Measurements from ENCODE around the gene LYSET. TPM values are rescaled to one million over a fixed set of nuclear protein-coding genes. Genes with fewer than 3 reads are reported as not detected.

Gene LYSET
- polyA plus RNA-seq, 2 of the 4 experiments (the other 2 are of a cell fraction) = 29.9 to 37.0 TPM

DNA sequence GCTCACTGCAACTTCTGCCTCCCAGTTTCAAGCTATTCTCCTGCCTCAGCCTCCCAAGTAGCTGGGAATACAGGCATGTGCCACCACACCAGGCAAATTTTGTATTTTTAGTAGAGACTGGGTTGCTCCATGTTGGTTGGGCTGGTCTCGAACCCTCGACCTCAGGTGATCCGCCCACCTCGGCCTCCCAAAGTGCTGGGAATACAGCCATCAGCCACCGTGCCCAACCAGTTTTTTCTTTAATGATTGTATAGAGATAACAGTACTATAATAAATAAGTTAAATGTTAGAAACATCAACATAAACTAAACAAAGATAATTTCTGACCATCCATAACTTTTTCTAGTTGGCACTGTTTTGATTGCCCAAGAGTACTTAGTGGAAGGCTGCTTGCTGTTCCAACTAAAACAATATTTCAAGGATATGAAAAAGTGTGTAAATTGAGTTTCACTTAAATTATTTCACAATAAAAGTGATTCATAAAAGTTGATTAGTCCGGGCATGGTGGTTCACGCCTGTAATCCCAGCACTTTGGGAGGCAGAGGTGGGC, 16.1 kb downstream of the LYSET start:
- Histone ChIP-seq H3K9me3 (no peaks in the 10 kb centered on the region), H3K27ac (no peak overlapping the region), H3K4me3 (no peak overlapping the region), H3K4me1 (peaks cover 8% of the 10 kb centered on the region; the same call in 2 of the 3 replicates), H3K4me2 (no peak overlapping the region)
- ChIA-PET CTCF (no interaction called here), POLR2A (no interaction called here)
- DNase-seq (ENCODE audit: low read depth in 1 of 2, low spot score in 1 of 2) = no peak
- TF ChIP-seq NR3C1 (IDR thresholded peaks at IDR 0.05) (no peak), ELK1 (IDR thresholded peaks at IDR 0.05; ENCODE audit: low read depth, low read length) (no peak), FOSL2 (IDR thresholded peaks at IDR 0.05) (no peak), FOSL2 (CRISPR knock-in tag; IDR thresholded peaks at IDR 0.05) (no peak), GATA3 (IDR thresholded peaks at IDR 0.05; ENCODE audit: borderline replicate concordance) (no peak), KDM5A (IDR thresholded peaks at IDR 0.05) (no peak), NPAS2 (CRISPR knock-in tag; IDR thresholded peaks at IDR 0.05; ENCODE audit: borderline replicate concordance) (no peak), CHD2 (IDR thresholded peaks at IDR 0.05; ENCODE audit: low read length, partially characterized antibody) (no peak), EHF (CRISPR knock-in tag; IDR thresholded peaks at IDR 0.05) (no peak), RCOR1 (IDR thresholded peaks at IDR 0.05; ENCODE audit: low read depth, low read length) (no peak), RAD21 (conservative IDR thresholded peaks at IDR 0.05 in 1 of 2, IDR thresholded peaks at IDR 0.05 in 1 of 2) (no peak), FOXS1 (CRISPR knock-in tag; IDR thresholded peaks at IDR 0.05) (no peak), ZFP36 (IDR thresholded peaks at IDR 0.05; ENCODE audit: borderline replicate concordance, partially characterized antibody) (no peak), PHF8 (IDR thresholded peaks at IDR 0.05; ENCODE audit: borderline replicate concordance, low read depth) (no peak)
- TF ChIP-seq, protein P1, sequence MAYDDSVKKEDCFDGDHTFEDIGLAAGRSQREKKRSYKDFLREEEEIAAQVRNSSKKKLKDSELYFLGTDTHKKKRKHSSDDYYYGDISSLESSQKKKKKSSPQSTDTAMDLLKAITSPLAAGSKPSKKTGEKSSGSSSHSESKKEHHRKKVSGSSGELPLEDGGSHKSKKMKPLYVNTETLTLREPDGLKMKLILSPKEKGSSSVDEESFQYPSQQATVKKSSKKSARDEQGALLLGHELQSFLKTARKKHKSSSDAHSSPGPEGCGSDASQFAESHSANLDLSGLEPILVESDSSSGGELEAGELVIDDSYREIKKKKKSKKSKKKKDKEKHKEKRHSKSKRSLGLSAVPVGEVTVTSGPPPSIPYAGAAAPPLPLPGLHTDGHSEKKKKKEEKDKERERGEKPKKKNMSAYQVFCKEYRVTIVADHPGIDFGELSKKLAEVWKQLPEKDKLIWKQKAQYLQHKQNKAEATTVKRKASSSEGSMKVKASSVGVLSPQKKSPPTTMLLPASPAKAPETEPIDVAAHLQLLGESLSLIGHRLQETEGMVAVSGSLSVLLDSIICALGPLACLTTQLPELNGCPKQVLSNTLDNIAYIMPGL (CRISPR knock-in tag; IDR thresholded peaks at IDR 0.05; ENCODE audit: borderline replicate concordance) = no peak
- TF ChIP-seq, protein P2, sequence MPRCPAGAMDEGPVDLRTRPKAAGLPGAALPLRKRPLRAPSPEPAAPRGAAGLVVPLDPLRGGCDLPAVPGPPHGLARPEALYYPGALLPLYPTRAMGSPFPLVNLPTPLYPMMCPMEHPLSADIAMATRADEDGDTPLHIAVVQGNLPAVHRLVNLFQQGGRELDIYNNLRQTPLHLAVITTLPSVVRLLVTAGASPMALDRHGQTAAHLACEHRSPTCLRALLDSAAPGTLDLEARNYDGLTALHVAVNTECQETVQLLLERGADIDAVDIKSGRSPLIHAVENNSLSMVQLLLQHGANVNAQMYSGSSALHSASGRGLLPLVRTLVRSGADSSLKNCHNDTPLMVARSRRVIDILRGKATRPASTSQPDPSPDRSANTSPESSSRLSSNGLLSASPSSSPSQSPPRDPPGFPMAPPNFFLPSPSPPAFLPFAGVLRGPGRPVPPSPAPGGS (IDR thresholded peaks at IDR 0.05) = no peak
- no peak for ATAC-seq
- FAIRE-seq = no peak
- 81% methylated on average over 7 of the region's 7 CpGs for WGBS (ENCODE audit: missing lambda C conversion rate)

- FAIRE-seq (no peak), ATAC-seq (peak; percentile 94 to 96), DNase-seq (ENCODE audit: low read depth in 1 of 2, low spot score in 1 of 2) (peak; percentile 90 to 97)
- WGBS (ENCODE audit: missing lambda C conversion rate) = 1% methylated on average over 31 of the region's 65 CpGs
- Histone ChIP-seq H3K9me3 (no peaks in the 10 kb centered on the region), H3K4me2 (peak within 1 kb of the TSS; percentile 93), H3K4me3 (peak within 1 kb of the TSS; percentile 69), H3K4me1 (peaks cover 24% of the 10 kb centered on the region), H3K27ac (peak within 1 kb of the TSS; percentile 84 to 91)
- CTCF ChIA-PET = interaction anchor here (0.5 to 4.0 kb wide), 41 partner anchors 9 to 412 kb away, joined by 3 to 33 read pairs (median 4); partner anchors contain the start of gene ITPK1
- POLR2A ChIA-PET = interaction anchor here (0.6 to 3.6 kb wide), 8 partner anchors 12 to 80 kb away, joined by 3 to 25 read pairs (median 6); partner anchors contain the start of genes LYSET and MOAP1
- TF ChIP-seq, protein P3, sequence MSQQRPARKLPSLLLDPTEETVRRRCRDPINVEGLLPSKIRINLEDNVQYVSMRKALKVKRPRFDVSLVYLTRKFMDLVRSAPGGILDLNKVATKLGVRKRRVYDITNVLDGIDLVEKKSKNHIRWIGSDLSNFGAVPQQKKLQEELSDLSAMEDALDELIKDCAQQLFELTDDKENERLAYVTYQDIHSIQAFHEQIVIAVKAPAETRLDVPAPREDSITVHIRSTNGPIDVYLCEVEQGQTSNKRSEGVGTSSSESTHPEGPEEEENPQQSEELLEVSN (IDR thresholded peaks at IDR 0.05; ENCODE audit: borderline replicate concordance, low read depth) = peak; percentile 94
- TF ChIP-seq ZNF302 (CRISPR knock-in tag; IDR thresholded peaks at IDR 0.05) (no peak), RAD21 (conservative IDR thresholded peaks at IDR 0.05 in 1 of 2, IDR thresholded peaks at IDR 0.05 in 1 of 2) (no peak), POLR2A (IDR thresholded peaks at IDR 0.05; ENCODE audit: low read length) (peak; percentile 80), CEBPB (IDR thresholded peaks at IDR 0.05) (no peak), JUN (IDR thresholded peaks at IDR 0.05) (peak; percentile 32 to 61; a peak in 3 of 5 replicates), PHF8 (IDR thresholded peaks at IDR 0.05; ENCODE audit: borderline replicate concordance, low read depth) (peak; percentile 56; the same call in 1 of the 2 replicates), EHF (CRISPR knock-in tag; IDR thresholded peaks at IDR 0.05) (no peak), CHD2 (IDR thresholded peaks at IDR 0.05; ENCODE audit: low read length, partially characterized antibody) (no peak), EHMT2 (IDR thresholded peaks at IDR 0.05; ENCODE audit: low read depth) (no peak), TP53 (CRISPR knock-in tag; IDR thresholded peaks at IDR 0.05) (no peak), GATA3 (IDR thresholded peaks at IDR 0.05; ENCODE audit: borderline replicate concordance) (0 out of 2 replicates have a peak, but pooled peaks have one; percentile 12), HOXB5 (CRISPR knock-in tag; IDR thresholded peaks at IDR 0.05) (no peak), FOSL2 (IDR thresholded peaks at IDR 0.05) (no peak), FOSL2 (CRISPR knock-in tag; IDR thresholded peaks at IDR 0.05) (0 out of 2 replicates have a peak, but pooled peaks have one; percentile 5)
- TF ChIP-seq, protein P4, sequence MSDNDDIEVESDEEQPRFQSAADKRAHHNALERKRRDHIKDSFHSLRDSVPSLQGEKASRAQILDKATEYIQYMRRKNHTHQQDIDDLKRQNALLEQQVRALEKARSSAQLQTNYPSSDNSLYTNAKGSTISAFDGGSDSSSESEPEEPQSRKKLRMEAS (IDR thresholded peaks at IDR 0.05) = peak; percentile 89
- TF ChIP-seq, protein P2 (IDR thresholded peaks at IDR 0.05) = 0 out of 3 replicates have a peak, but pooled peaks have one; percentile 63
Measured at GRCh38 chr14:93206793-93207467, 21.8 kb downstream of the LYSET start, which contains the start of the genes GON7 and UBR7. GON7 (minus strand) TSS chr14:93207065; CDS start chr14:93207037, 28 bp downstream. UBR7 (plus strand) TSS chr14:93207256; CDS start chr14:93207292, 36 bp downstream.
